Esophagus squamous epithelium (tissue), 5 donors: ENCODE measurements around the gene IL1RAPL2. TPM values are rescaled to one million over a fixed set of nuclear protein-coding genes. Genes with fewer than 3 reads are reported as not detected.

Experiments
- DNase-seq: peaks from one replicate; lab custom pipeline; 2025; lab: John Stamatoyannopoulos, UW
- H3K27ac ChIP-seq, 4 donors: fragments of 200-600 bp; sonication (generic); one replicate each; pipeline ENCODE4 v1.5.1; 2016 to 2019; ENCODE audit warnings: mild to moderate bottlenecking in 1 of 4
- H3K27me3 ChIP-seq, 4 donors: fragments of 200-600 bp; sonication (generic); 1 replicate in 3 of 4; 2 replicates in 1 of 4; pipeline versions ENCODE4 v1.5.1 to v1.6.0; 2017 to 2021; ENCODE audit warnings: antibody characterized with exemption in 1 of 4
- H3K36me3 ChIP-seq, 3 donors: fragments of 200-600 bp; sonication (generic); one replicate each; pipeline ENCODE4 v1.5.1; 2016 to 2019
- H3K4me1 ChIP-seq, 3 donors: fragments of 200-600 bp; sonication (generic); one replicate each; pipeline ENCODE4 v1.5.1; 2017 to 2019
- H3K4me3 ChIP-seq, 4 donors: fragments of 200-600 bp; sonication (generic); 1 replicate in 3 of 4; 2 replicates in 1 of 4; pipeline ENCODE4 v1.5.1; 2016 to 2019; ENCODE audit warnings: mild to moderate bottlenecking in 2 of 4, moderate library complexity in 1 of 4
- H3K9me3 ChIP-seq, 3 donors: fragments of 200-600 bp; sonication (generic); one replicate each; pipeline ENCODE4 v1.5.1; 2016 to 2019
- CTCF ChIP-seq, 6 experiments: fragments of 450-650 bp in 4 of 6; fragments of 200-600 bp in 2 of 6; sonication (generic) in 2 of 6; IDR thresholded peaks; one replicate each; pipeline ENCODE4 v1.5.1; 2016 to 2019; ENCODE audit warnings: antibody characterized with exemption in 6 of 6, mild to moderate bottlenecking in 4 of 6, moderate library complexity in 4 of 6
- POLR2A ChIP-seq, 4 donors: fragments of 450-650 bp; IDR thresholded peaks; one replicate each; pipeline ENCODE4 v1.6.1; 2017; ENCODE audit warnings: antibody characterized with exemption in 4 of 4, mild to moderate bottlenecking in 4 of 4, moderate library complexity in 3 of 4
- whole genome bisulfite sequencing, 2 donors: methylation state at CpG; one replicate each; pipeline ENCODE4 v1.1.5; 2018; 5-methylcytosine and 5-hydroxymethylcytosine counted together
- intact Hi-C: fragments of 100-400 bp; cut with DNase I; formaldehyde crosslinking; loops from one replicate; pipeline ENCODE4 v1.15.0; 2022
- total RNA-seq, 4 donors: library from RNA; depleted of rRNA; stranded (reverse); fragments of >200 nt; gene quantifications; one replicate each; pipeline ENCODE4 v1.1.0, GENCODE V29; 2016
- donor health status: DM: yes; HTN: yes; CAD: no.

Gene IL1RAPL2
- total RNA-seq, 4 donors from 2014 or later = 0.09 TPM; not detected in 3

GRCh38 chrX:104842646-104843045 lies 276.6 kb downstream of the IL1RAPL2 start:
- intact Hi-C loops = no loop called here
- Histone ChIP-seq H3K9me3 (no peaks in the 10 kb centered on the region), H3K36me3 (no peaks in the 10 kb centered on the region), H3K27me3 (no peaks in the 10 kb centered on the region), H3K4me3 (no peak overlapping the region), H3K27ac (no peak overlapping the region), H3K4me1 (no peaks in the 10 kb centered on the region)
- WGBS, 2 donors = 60% methylated on average over 3 of the region's 4 CpGs; no CpG with 5 or more reads in 1 of the 2 donors
- TF ChIP-seq CTCF (IDR thresholded peaks at IDR 0.05) (no peak), POLR2A (IDR thresholded peaks at IDR 0.05) (no peak)
- no peak for DNase-seq

GRCh38 chrX:104852241-104852640 lies 286.2 kb downstream of the IL1RAPL2 start:
- intact Hi-C loops = no loop called here
- no peaks in the 10 kb centered on the region for H3K27me3 ChIP-seq
- no peak overlapping the region for H3K4me3 ChIP-seq
- H3K36me3 ChIP-seq = no peaks in the 10 kb centered on the region
- DNase-seq = no peak
- TF ChIP-seq POLR2A (IDR thresholded peaks at IDR 0.05) (no peak), CTCF (IDR thresholded peaks at IDR 0.05) (no peak)
- H3K4me1 ChIP-seq = no peaks in the 10 kb centered on the region
- no peak overlapping the region for H3K27ac ChIP-seq
- WGBS, 2 donors = 75 to 85% methylated on average over 1 of the region's 1 CpG
- no peaks in the 10 kb centered on the region for H3K9me3 ChIP-seq

- Histone ChIP-seq H3K27ac (no peak overlapping the region), H3K9me3 (no peaks in the 10 kb centered on the region), H3K4me1 (no peaks in the 10 kb centered on the region), H3K27me3 (no peaks in the 10 kb centered on the region), H3K4me3 (no peak overlapping the region), H3K36me3 (no peaks in the 10 kb centered on the region)
- intact Hi-C loops = no loop called here
- DNase-seq = no peak
- TF ChIP-seq POLR2A (IDR thresholded peaks at IDR 0.05) (no peak), CTCF (IDR thresholded peaks at IDR 0.05) (no peak)
Observed at GRCh38 chrX:104854188-104854587, 288.2 kb downstream of the IL1RAPL2 start.

GRCh38 chrX:104854790-104855340 lies 288.9 kb downstream of the IL1RAPL2 start:
- TF ChIP-seq CTCF (IDR thresholded peaks at IDR 0.05) (no peak), POLR2A (IDR thresholded peaks at IDR 0.05) (no peak)
- intact Hi-C loops = no loop called here
- H3K27ac ChIP-seq = no peak overlapping the region
- no peaks in the 10 kb centered on the region for H3K27me3 ChIP-seq
- WGBS, 2 donors = 49 to 54% methylated on average over 3 of the region's 3 CpGs
- H3K9me3 ChIP-seq = no peaks in the 10 kb centered on the region
- no peak overlapping the region for H3K4me3 ChIP-seq
- H3K4me1 ChIP-seq = no peaks in the 10 kb centered on the region
- DNase-seq = no peak
- no peaks in the 10 kb centered on the region for H3K36me3 ChIP-seq

GRCh38 chrX:104863466-104863865 lies 297.5 kb downstream of the IL1RAPL2 start:
- Histone ChIP-seq H3K27me3 (no peaks in the 10 kb centered on the region), H3K9me3 (no peaks in the 10 kb centered on the region), H3K36me3 (no peaks in the 10 kb centered on the region), H3K4me1 (no peaks in the 10 kb centered on the region), H3K27ac (no peak overlapping the region), H3K4me3 (no peak overlapping the region)
- TF ChIP-seq CTCF (IDR thresholded peaks at IDR 0.05) (no peak), POLR2A (IDR thresholded peaks at IDR 0.05) (no peak)
- 16 to 37% methylated on average over 2 of the region's 2 CpGs for WGBS, 2 donors
- intact Hi-C loops = no loop called here
- no peak for DNase-seq
